ENCODE results near the gene MCHR1. TPM values are rescaled to one million over a fixed set of nuclear protein-coding genes. Genes with fewer than 3 reads are reported as not detected.

The MCHR1 gene
- total RNA-seq: not detected
- long read RNA-seq: 0 reads

- H3K36me3 ChIP-seq: no peaks in the 10 kb centered on the region
- ATAC-seq (no peak), DNase-seq (no peak)
- intact Hi-C loops (cut with DNase I): no loop called here
- H3K4me1 ChIP-seq: peaks cover 10% of the 10 kb centered on the region
- peaks cover 9% of the 10 kb centered on the region for H3K27me3 ChIP-seq
- no peak within 1 kb of the TSS for H3K27ac ChIP-seq
- H3K9me3 ChIP-seq: no peaks in the 10 kb centered on the region
- no peak within 1 kb of the TSS for H3K4me3 ChIP-seq
- TF ChIP-seq CTCF (IDR thresholded peaks at IDR 0.05): no peak
These were observed at the start of gene MCHR1 for GRCh38 chr22:40679249-40679963. Gene MCHR1 (plus strand): TSS chr22:40679484. CDS start chr22:40679653, 169 bp downstream.

GRCh38 chr22:40631925-40632324 is 47.4 kb upstream of the MCHR1 start:
- no peak for TF ChIP-seq CTCF (IDR thresholded peaks at IDR 0.05)
- DNase-seq (no peak), ATAC-seq (no peak)
- intact Hi-C loops (cut with DNase I): no loop called here
- H3K9me3 ChIP-seq: no peaks in the 10 kb centered on the region
- no peaks in the 10 kb centered on the region for H3K27me3 ChIP-seq
- H3K36me3 ChIP-seq: no peaks in the 10 kb centered on the region
- H3K4me1 ChIP-seq: peaks cover 27% of the 10 kb centered on the region
- H3K27ac ChIP-seq: no peak overlapping the region
- no peak overlapping the region for H3K4me3 ChIP-seq

GRCh38 chr22:40633036-40633435 is 46.2 kb upstream of the MCHR1 start:
- Histone ChIP-seq H3K36me3 (no peaks in the 10 kb centered on the region), H3K9me3 (no peaks in the 10 kb centered on the region), H3K4me1 (peaks cover 33% of the 10 kb centered on the region), H3K27me3 (no peaks in the 10 kb centered on the region), H3K27ac (no peak overlapping the region), H3K4me3 (no peak overlapping the region)
- ATAC-seq: no peak
- DNase-seq: no peak
- TF ChIP-seq CTCF (IDR thresholded peaks at IDR 0.05): no peak
- intact Hi-C loops (cut with DNase I): no loop called here

GRCh38 chr22:40634119-40634903 is 45.0 kb upstream of the MCHR1 start:
- intact Hi-C loops (cut with DNase I): no loop called here
- no peaks in the 10 kb centered on the region for H3K9me3 ChIP-seq
- TF ChIP-seq CTCF (IDR thresholded peaks at IDR 0.05): no peak
- no peak overlapping the region for H3K27ac ChIP-seq
- H3K36me3 ChIP-seq: no peaks in the 10 kb centered on the region
- DNase-seq (no peak), ATAC-seq (no peak)
- peak overlapping the region; percentile 97 for H3K4me3 ChIP-seq
- H3K27me3 ChIP-seq: no peaks in the 10 kb centered on the region
- H3K4me1 ChIP-seq: peaks cover 28% of the 10 kb centered on the region

GRCh38 chr22:40635043-40635939 is 44.0 kb upstream of the MCHR1 start:
- ATAC-seq: no peak
- Histone ChIP-seq H3K4me1 (peaks cover 28% of the 10 kb centered on the region), H3K36me3 (no peaks in the 10 kb centered on the region), H3K9me3 (no peaks in the 10 kb centered on the region), H3K27me3 (no peaks in the 10 kb centered on the region), H3K4me3 (peak overlapping the region; percentile 97), H3K27ac (peak overlapping the region; percentile 86)
- DNase-seq: no peak
- intact Hi-C loops (cut with DNase I): no loop called here
- no peak for TF ChIP-seq CTCF (IDR thresholded peaks at IDR 0.05)

All from upper lobe of right lung (tissue), 1 donor.